Mesothelial cell of epicardium (in vitro differentiated cells): ENCODE results near the gene GLT1D1. TPM values are rescaled to one million over a fixed set of nuclear protein-coding genes. Genes with fewer than 3 reads are reported as not detected.

Source experiments
- DNase-seq, 2 experiments: peaks; one replicate each; pipeline ENCODE4 v3.0.0; 2021; ENCODE audit warnings: low spot score in 2 of 2; ENCODE audit not compliant: unreplicated experiment in 2 of 2
- H3K27ac Mint-ChIP-seq: 2 replicates; pipeline ENCODE4 v1.8.0; 2021; ENCODE audit warnings: mixed read lengths
- H3K27me3 Mint-ChIP-seq: 2 replicates; pipeline ENCODE4 v1.8.0; 2021; ENCODE audit warnings: low read depth, mixed read lengths
- H3K36me3 Mint-ChIP-seq: 2 replicates; pipeline ENCODE4 v1.8.0; 2021; ENCODE audit warnings: mixed read lengths
- H3K4me1 Mint-ChIP-seq: 2 replicates; pipeline ENCODE4 v1.8.0; 2021; ENCODE audit warnings: mixed read lengths
- H3K4me3 Mint-ChIP-seq: 2 replicates; pipeline ENCODE4 v1.8.0; 2021; ENCODE audit warnings: mild to moderate bottlenecking, moderate library complexity, mixed read lengths
- H3K9me3 Mint-ChIP-seq: 2 replicates; pipeline ENCODE4 v1.8.0; 2021; ENCODE audit warnings: mixed read lengths
- CTCF ChIP-seq: fragments of 200-600 bp; sonication (generic); IDR thresholded peaks from one replicate; pipeline ENCODE4 v1.5.0; 2021; ENCODE audit warnings: antibody characterized with exemption; ENCODE audit not compliant: unreplicated experiment
- total RNA-seq: library from RNA; stranded (reverse); gene quantifications from 3 replicates; pipeline ENCODE4 v1.2.1, GENCODE V29; 2021

GLT1D1 gene
- total RNA-seq, 1 donor from 2014 or later, result 1.3 TPM

DNA sequence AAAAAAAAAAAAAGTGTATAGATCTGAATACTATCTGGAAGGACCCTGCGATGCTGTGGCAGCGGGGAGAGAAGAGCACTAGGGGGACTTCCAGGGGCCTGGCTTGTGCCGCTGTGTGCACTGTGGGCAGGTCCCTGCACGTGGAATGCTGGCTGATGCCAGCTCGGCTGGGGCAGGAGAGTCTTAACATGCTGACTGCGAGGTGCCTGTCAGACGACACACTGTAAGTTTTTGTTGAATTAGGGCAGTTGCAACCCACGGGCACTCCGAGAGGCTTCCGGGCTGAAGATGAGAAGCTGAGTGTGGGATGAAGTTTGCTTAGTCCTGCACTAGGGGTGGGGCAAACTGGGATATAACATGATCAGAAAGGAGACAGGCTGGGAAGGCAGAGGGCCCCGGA is 10.7 kb downstream of the GLT1D1 start:
- Mint-ChIP-seq H3K9me3 (no peaks in the 10 kb centered on the region), H3K36me3 (no peaks in the 10 kb centered on the region), H3K27ac (no peak overlapping the region), H3K4me3 (no peak overlapping the region), H3K27me3 (peaks cover 8% of the 10 kb centered on the region), H3K4me1 (no peaks in the 10 kb centered on the region)
- no peak for DNase-seq
- no peak for TF ChIP-seq CTCF

- no peak for DNase-seq
- H3K27ac Mint-ChIP-seq, result no peak overlapping the region
- H3K4me3 Mint-ChIP-seq, result no peak overlapping the region
- H3K9me3 Mint-ChIP-seq, result no peaks in the 10 kb centered on the region
- peaks cover 4% of the 10 kb centered on the region for H3K27me3 Mint-ChIP-seq
- no peaks in the 10 kb centered on the region for H3K36me3 Mint-ChIP-seq
- TF ChIP-seq CTCF, result no peak
- H3K4me1 Mint-ChIP-seq, result no peaks in the 10 kb centered on the region
These were observed 11.4 kb downstream of the GLT1D1 start for GRCh38 chr12:128864516-128865186.

GRCh38 chr12:128867466-128867865 is 14.2 kb downstream of the GLT1D1 start:
- no peaks in the 10 kb centered on the region for H3K4me1 Mint-ChIP-seq
- DNase-seq, result no peak
- peaks cover 1% of the 10 kb centered on the region for H3K27me3 Mint-ChIP-seq
- no peaks in the 10 kb centered on the region for H3K36me3 Mint-ChIP-seq
- no peak overlapping the region for H3K4me3 Mint-ChIP-seq
- no peak for TF ChIP-seq CTCF
- no peak overlapping the region for H3K27ac Mint-ChIP-seq
- no peaks in the 10 kb centered on the region for H3K9me3 Mint-ChIP-seq

GRCh38 chr12:128871516-128871892 is 18.2 kb downstream of the GLT1D1 start:
- TF ChIP-seq CTCF, result no peak
- Mint-ChIP-seq H3K4me1 (no peaks in the 10 kb centered on the region), H3K36me3 (no peaks in the 10 kb centered on the region), H3K4me3 (no peak overlapping the region), H3K27me3 (no peaks in the 10 kb centered on the region), H3K27ac (no peak overlapping the region), H3K9me3 (peaks cover 11% of the 10 kb centered on the region)
- DNase-seq, result no peak

GRCh38 chr12:128872303-128872702 is 19.0 kb downstream of the GLT1D1 start:
- H3K4me1 Mint-ChIP-seq, result no peaks in the 10 kb centered on the region
- TF ChIP-seq CTCF, result no peak
- no peak overlapping the region for H3K27ac Mint-ChIP-seq
- H3K9me3 Mint-ChIP-seq, result peaks cover 18% of the 10 kb centered on the region
- H3K27me3 Mint-ChIP-seq, result no peaks in the 10 kb centered on the region
- H3K36me3 Mint-ChIP-seq, result peaks cover 2% of the 10 kb centered on the region
- H3K4me3 Mint-ChIP-seq, result no peak overlapping the region
- no peak for DNase-seq

DNA sequence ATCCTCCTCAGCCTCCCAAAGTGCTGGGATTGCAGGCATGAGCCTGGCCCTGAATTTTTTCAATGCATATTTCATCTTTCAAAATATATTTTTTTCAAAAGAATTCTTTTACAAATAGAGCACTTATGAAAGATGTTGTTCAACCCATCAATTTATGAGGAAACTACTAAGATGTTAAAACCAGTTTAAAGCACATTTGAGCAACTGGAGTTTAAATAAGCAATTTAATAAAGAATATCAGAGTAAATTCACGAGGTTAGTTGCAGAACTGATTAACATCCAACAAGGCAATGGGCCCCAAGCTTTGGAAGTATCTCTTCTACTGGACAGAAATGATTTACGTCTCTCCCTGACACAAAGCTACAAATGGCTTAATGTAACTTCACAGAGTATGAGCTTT is 23.3 kb downstream of the GLT1D1 start:
- Mint-ChIP-seq H3K36me3 (peaks cover 4% of the 10 kb centered on the region), H3K9me3 (peaks cover 29% of the 10 kb centered on the region), H3K27ac (no peak overlapping the region), H3K27me3 (no peaks in the 10 kb centered on the region), H3K4me1 (no peaks in the 10 kb centered on the region), H3K4me3 (no peak overlapping the region)
- no peak for TF ChIP-seq CTCF
- no peak for DNase-seq
